GM19438 (cell line): Measurements from ENCODE around the gene ENTHD1.

Source experiments
- ATAC-seq: cut with Tn5 transposase; IDR thresholded peaks from one replicate; pipeline ENCODE4 v1.9.1; 2021; ENCODE audit warnings: low read depth; ENCODE audit not compliant: unreplicated experiment

ENTHD1 gene

DNA sequence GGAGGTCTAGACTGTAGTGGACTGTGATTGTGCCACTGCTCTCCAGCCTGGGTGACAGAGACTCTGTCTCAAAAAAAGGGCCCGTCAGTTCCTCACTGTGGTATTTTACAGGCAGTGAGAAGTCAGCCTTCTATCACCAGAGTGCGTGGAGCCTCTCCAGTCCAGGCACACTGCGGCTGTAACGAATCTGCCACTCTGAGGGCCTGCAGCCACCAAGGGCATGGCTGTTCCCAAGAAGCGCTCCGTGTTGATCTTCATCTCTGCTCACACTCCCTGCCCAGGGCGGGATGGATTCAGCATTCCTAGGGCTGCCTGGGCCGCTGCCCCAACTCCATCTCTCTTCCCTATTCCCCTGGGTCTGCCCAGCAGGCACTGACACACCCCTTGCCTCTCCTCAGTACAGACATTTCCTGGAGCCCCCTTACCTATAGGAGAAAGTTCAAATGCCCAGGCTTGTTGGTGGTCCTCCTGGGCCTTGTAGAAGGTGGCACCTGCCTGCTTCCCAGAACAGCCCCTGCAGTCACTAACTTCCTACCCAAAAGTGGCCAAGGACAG, 174.6 kb downstream of the ENTHD1 start:
- ATAC-seq = no peak

GRCh38 chr22:39718206-39718605, 175.4 kb downstream of the ENTHD1 start:
- no peak for ATAC-seq

DNA sequence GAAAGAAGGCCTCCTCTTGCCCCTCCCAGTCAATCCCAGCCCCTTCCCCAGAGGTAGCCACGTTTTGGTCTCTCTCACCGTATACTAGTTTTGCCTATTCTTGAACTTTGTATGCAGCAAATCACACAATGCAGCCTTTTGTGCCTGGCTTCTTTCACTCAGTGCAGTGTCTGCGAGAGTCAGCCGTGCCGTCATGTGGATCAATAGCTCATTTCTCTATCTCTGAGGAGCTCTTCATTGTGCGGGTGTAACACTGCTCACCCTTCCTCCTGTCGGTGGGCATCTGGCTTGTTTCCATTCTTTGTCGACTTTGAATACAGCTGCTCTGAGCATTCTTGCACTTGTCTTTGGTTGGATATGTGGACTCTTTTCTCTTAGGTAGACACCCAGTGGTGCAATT, 176.5 kb downstream of the ENTHD1 start:
- ATAC-seq = no peak

DNA sequence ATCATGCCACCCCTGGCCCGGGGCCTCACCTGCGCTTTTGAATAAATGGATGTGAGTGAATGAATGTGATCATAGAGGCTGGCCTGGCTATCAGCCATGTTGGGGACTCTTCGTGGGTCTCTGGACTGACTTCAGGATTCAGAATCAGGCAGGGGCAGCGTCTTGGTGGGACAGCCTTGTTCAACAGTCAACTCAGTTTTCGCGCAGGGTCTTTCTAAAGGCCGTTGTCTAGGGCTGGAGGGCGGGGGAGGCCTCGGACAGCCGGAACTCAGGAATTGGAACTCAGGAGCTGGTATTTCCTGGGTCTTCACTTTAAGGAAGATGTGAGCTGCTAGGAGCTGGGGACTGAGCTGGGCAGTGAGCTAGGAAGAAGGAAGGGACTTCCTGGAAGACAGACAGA, 177.0 kb downstream of the ENTHD1 start:
- no peak for ATAC-seq

- no peak for ATAC-seq
Observed at GRCh38 chr22:39715778-39716495, 177.6 kb downstream of the ENTHD1 start.

DNA sequence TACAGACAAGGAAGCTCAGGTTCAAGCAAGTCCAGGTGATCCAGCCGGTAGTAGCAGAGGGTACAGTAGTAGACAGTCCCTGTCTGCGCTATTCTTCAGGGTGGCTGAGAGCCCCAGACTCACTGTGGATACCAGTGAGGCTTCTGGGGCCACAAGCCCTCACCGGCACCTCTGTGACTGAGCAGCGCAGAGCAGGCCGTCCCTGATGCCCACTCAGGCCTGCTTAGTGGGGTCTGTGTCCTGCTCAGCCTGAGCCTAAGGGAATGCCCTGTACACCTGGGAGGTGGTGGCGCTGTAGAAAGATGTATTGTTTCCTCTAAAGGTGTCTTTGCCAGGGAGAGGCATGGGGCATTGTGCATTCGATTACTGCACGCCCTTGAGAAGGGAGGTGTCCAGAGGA, 179.2 kb downstream of the ENTHD1 start:
- no peak for ATAC-seq

- no peak for ATAC-seq
Observed at GRCh38 chr22:39713799-39714290, 179.7 kb downstream of the ENTHD1 start.

DNA sequence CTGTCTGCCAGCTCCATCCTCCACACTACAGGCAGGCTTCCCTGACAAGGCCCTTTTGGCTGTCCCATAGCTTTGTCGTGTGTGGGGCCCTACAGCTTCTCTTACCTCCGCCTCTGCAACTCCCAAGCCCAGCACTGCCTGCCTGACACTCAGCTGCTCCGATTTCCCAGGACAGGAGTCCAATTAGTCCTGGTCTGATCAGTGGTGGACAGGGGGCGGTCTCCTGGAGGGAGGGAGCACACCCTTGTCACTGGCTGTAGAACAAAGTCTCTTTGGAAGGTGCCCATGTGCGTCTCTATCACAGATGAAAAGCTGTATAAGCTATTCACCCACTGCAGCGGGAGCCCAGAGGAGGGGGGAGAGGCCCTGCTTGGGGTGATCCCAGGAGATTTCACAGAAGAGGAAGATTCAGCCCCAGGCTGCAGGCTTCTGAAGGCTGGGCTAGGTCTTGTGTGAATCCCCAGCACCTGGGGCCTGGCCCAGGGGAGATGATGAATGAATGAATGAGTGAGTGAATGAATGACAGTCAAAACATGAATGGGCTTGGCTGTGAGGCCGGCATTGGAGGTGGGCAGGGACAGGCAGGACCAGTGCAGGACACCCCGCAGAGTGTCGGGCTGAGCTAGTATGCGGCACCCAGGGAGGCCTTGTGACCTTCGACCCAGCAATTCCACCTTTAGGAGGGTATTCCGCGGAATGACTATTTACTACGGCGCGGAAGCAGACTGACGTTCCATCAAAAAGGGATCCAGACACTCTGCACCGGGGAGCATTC, 180.6 kb downstream of the ENTHD1 start:
- ATAC-seq = no peak

- no peak for ATAC-seq
Observed at GRCh38 chr22:39712081-39712480, 181.5 kb downstream of the ENTHD1 start.

- no peak for ATAC-seq
Observed at GRCh38 chr22:39710380-39711150, 183.0 kb downstream of the ENTHD1 start.

GRCh38 chr22:39707816-39708215, 185.7 kb downstream of the ENTHD1 start:
- no peak for ATAC-seq

DNA sequence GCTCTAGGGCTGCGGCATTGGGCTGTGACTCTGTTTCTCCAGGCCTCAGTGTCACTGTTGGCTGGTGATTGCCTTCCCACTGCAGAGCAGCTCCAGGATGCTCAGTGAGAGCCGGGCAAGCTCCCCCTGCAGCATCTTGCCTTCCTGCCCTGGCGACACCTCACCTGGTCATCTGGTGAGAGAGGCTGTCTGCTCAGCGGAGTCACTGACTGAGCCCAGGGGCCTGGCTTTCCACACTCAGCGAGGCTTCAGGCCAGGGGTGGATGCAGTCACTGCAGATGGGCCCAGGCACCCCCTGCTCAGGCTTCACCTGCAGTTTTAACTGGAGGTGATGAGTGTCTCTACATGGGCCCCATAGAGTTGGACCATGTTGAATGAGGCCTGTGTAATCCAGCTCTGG, 186.2 kb downstream of the ENTHD1 start:
- no peak for ATAC-seq

- no peak for ATAC-seq
Observed at GRCh38 chr22:39706376-39707140, 187.0 kb downstream of the ENTHD1 start.

- no peak for ATAC-seq
Observed at GRCh38 chr22:39705386-39705785, 188.2 kb downstream of the ENTHD1 start.

DNA sequence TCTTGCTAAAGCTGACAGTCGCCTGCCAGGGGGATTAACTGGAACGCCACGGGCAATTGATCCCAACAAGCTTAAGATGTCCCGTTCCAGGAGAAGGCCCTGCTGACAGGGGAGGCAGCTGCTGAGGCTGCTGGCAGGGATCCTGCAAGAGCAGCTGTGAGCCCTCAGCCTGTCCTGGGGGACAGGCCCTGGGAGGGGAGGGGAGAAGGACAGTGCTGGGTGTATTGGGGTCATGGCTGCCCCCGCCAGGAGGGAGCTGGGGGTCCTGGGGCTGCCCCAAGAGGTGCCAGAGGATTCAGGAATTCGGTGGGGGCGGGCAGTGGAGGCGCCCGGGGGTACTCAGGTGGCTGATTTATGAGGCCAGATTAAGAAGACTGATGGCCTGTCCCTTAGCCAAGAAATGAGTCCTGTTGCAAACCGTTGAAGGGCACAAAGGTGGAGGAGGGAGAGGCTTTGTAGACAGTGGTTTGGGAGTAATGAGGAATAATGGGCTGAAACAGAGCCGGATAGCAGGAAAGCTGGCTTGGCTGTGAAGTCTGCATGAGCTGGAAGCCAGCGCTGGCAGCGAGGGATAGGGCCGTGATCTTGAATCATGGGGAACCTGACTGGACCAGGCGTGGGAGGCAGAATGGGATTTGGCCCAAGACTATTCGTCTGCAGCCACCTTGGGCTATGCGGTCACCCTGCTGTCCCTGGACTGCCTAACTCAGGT, 189.5 kb downstream of the ENTHD1 start:
- ATAC-seq = no peak

GRCh38 chr22:39703091-39703490, 190.5 kb downstream of the ENTHD1 start:
- no peak for ATAC-seq

DNA sequence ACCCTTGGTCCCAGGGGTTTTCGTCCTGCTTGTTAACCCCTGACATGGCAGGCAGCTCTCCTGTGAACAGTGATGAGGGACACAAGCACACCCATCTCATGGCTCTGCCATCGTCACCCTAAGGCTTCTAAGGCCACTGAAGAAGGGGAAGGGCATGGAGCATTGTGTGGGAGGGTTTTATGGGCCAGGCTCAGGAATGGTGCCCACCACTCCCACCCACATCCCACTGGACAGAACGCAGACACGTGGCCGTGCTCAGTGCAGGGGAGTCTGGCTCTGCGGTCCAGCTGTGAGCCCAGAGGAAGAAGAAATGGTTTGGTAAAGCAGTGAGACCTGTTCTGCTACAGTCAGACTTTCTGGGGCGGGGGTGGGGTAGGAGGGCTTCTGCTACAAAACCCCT, 193.0 kb downstream of the ENTHD1 start:
- no peak for ATAC-seq

- no peak for ATAC-seq
Observed at GRCh38 chr22:39699631-39700360, 193.8 kb downstream of the ENTHD1 start.
